Subcutaneous abdominal adipose tissue (tissue), 5 donors: ENCODE results near the gene MTMR6.

Experiments
- H3K27ac ChIP-seq: one replicate; pipeline ENCODE4 v1.7.0; 2013; ENCODE audit warnings: low read depth, mild to moderate bottlenecking, inconsistent platforms, low read length, moderate library complexity
- H3K27me3 ChIP-seq, 5 donors: one replicate each; pipeline ENCODE4 v1.7.0; 2013; ENCODE audit warnings: low read length in 5 of 5, inconsistent platforms in 1 of 5; ENCODE audit not compliant: control insufficient read depth in 5 of 5, insufficient read depth in 4 of 5
- H3K36me3 ChIP-seq, 5 donors: one replicate each; pipeline ENCODE4 v1.7.0; 2013; ENCODE audit warnings: low read length in 5 of 5; ENCODE audit not compliant: control insufficient read depth in 5 of 5, insufficient read depth in 5 of 5
- H3K4me1 ChIP-seq, 5 donors: one replicate each; pipeline ENCODE4 v1.7.0; 2013; ENCODE audit warnings: low read length in 5 of 5, mild to moderate bottlenecking in 3 of 5, moderate library complexity in 1 of 5; ENCODE audit not compliant: control insufficient read depth in 5 of 5, insufficient read depth in 5 of 5
- H3K4me3 ChIP-seq, 5 donors: one replicate each; pipeline ENCODE4 v1.7.0; 2013; ENCODE audit warnings: low read length in 5 of 5, low read depth in 1 of 5
- H3K9ac ChIP-seq, 5 donors: one replicate each; pipeline ENCODE4 v1.7.0; 2013; ENCODE audit warnings: low read length in 5 of 5, mild to moderate bottlenecking in 4 of 5, moderate library complexity in 3 of 5
- H3K9me3 ChIP-seq, 5 donors: one replicate each; pipeline ENCODE4 v1.7.0; 2013; ENCODE audit warnings: low read length in 5 of 5; ENCODE audit not compliant: control insufficient read depth in 5 of 5
- donor health status: healthy.
- donor health status: healthy.
- donor health status: healthy.
- donor health status: healthy.
- donor health status: healthy.

MTMR6 gene

DNA sequence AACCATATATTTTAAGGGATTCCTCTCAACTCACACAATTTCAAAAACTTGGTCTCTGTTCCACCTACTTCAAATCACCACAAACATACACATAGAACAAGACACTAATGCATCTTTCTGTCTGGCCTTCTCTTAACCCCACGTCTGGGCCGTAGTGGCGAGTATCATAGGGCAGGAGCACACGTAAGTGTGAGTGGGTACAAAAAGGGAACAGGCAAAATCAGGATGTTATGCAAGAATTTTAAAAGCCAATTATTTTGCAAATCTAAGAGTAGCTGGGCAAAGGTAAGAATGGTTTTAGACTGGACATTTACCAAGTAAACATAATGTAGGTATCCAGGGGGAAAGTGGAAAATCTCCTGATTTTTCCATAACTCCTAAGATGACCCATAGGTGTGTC is 35.1 kb downstream of the MTMR6 start:
- no peaks in the 10 kb centered on the region for H3K27me3 ChIP-seq
- H3K36me3 ChIP-seq, result peaks cover 38 to 64% (median 50%) of the 10 kb centered on the region in 5 donors

DNA sequence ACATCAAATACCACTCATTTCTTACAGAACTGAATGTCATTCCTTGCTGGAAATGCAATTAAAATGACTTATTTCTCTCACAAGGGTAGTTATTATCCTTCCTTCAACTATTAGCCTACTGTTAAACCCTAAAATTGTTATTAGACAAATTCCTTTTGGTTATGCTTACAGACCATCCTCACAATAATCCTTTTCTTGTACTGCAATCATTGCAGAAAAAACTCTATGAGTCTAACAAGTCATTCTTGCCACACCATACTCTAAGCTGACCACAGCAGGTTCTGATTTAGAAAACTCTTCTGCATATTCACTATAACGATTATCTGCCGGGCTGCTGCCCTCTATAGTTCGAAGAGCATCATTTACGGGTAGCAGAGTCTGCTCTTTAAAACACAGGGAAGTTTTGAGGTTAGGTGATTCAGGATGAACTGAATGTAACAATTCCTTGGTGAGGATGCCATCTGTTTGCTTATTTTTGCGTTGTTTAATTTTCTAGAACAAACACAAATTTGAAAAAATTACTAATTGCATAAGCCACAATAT is 38.2 kb downstream of the MTMR6 start:
- peaks cover 28 to 48% (median 32%) of the 10 kb centered on the region in 5 donors for H3K36me3 ChIP-seq
- H3K9ac ChIP-seq, result no peak overlapping the region
- no peak overlapping the region for H3K27ac ChIP-seq
- H3K9me3 ChIP-seq, result no peaks in the 10 kb centered on the region
- no peaks in the 10 kb centered on the region for H3K4me1 ChIP-seq
- H3K27me3 ChIP-seq, result no peaks in the 10 kb centered on the region
- H3K4me3 ChIP-seq, result no peak overlapping the region

More for the DNA sequence above, 35.1 kb downstream of the MTMR6 start:
- Histone ChIP-seq H3K9ac (no peak overlapping the region), H3K27ac (no peak overlapping the region), H3K4me3 (no peak overlapping the region), H3K4me1 (no peaks in the 10 kb centered on the region), H3K9me3 (no peaks in the 10 kb centered on the region)

DNA sequence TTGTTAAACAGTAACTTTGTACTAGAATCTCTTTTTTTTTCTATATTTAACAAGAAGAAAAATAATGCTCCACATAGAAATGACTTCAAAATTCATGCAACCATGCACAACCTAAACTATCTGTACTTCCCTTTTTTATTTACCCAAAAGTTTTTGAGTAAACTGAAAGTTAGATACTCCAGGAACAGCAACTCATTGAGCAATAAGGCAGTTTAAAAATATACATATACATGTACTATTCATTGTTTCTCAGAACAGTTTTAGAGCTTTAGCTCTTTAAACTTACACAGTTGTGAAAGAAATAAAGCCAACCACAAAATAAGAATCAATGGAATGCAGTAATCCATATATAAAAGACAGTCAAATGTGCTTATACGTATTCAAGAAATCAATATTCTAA is 39.2 kb downstream of the MTMR6 start:
- Histone ChIP-seq H3K36me3 (peaks cover 20 to 39% (median 26%) of the 10 kb centered on the region in 5 donors), H3K27me3 (no peaks in the 10 kb centered on the region), H3K4me1 (no peaks in the 10 kb centered on the region), H3K9ac (no peak overlapping the region), H3K9me3 (no peaks in the 10 kb centered on the region), H3K4me3 (no peak overlapping the region), H3K27ac (no peak overlapping the region)

DNA sequence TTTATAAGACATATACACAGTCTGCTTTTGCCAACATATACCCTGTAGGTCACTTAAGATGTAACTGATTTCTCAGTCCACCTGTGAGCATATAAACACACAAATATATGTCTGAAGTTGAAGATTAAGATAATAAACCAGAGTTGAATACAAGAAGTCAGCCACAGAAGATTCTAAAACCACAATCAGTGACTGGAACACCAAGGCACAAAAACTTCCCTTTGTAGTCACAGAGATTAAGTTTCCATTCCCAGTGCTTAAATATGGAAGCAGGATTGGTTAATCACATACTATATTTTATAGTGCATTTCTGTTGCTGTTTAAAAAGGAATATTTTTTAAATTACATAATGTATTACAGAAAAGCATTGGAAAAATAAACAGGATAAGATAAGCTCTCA is 39.9 kb downstream of the MTMR6 start:
- Histone ChIP-seq H3K9me3 (no peaks in the 10 kb centered on the region), H3K27me3 (no peaks in the 10 kb centered on the region), H3K4me3 (no peak overlapping the region), H3K27ac (no peak overlapping the region), H3K36me3 (peaks cover 18 to 32% (median 21%) of the 10 kb centered on the region in 5 donors), H3K9ac (no peak overlapping the region), H3K4me1 (no peaks in the 10 kb centered on the region)

DNA sequence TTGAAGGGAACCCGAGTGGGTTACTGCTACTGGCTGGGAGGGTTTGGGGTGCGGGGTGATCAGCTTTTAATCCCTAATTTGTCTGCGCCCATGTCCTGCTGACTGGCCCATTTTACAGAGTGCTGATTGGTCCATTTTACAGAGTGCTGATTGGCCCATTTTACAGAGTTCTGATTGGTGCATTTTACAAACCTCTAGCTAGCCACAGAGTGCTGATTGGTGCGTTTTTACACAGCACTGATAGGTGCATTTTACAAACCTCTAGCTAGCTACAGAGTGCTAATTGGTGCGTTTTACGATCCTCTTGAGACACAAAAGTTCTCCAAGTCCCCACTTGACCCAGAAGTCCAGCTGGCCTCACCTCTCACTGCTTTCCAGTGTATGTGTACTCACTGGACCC is 43.2 kb downstream of the MTMR6 start:
- no peaks in the 10 kb centered on the region for H3K9me3 ChIP-seq
- H3K4me3 ChIP-seq, result no peak overlapping the region
- H3K9ac ChIP-seq, result no peak overlapping the region
- H3K4me1 ChIP-seq, result no peaks in the 10 kb centered on the region
- H3K36me3 ChIP-seq, result peaks cover 4 to 16% (median 8%) of the 10 kb centered on the region in 5 donors
- no peak overlapping the region for H3K27ac ChIP-seq
- H3K27me3 ChIP-seq, result no peaks in the 10 kb centered on the region

DNA sequence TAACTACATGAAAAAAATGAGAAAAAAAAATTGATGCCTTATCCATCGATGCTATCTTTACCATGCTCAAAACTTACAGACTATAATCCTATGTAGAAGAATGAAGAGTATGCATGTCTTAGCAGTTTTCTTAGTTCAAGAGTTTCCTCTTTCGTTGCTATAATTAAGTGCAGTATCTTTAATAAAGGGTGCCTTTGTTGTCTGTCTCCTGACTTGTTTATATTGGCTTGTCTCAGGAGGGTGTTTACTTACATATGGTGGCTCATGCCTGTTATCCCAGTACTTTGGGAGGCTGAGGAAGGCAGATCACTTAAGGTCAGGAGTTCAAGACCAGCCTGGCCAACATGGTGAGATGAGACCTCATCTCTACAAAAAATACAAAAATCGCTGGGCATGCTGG is 44.3 kb downstream of the MTMR6 start:
- peaks cover 0 to 14% (median 4%) of the 10 kb centered on the region in 5 donors for H3K36me3 ChIP-seq
- H3K9ac ChIP-seq, result no peak overlapping the region
- no peaks in the 10 kb centered on the region for H3K27me3 ChIP-seq
- no peak overlapping the region for H3K27ac ChIP-seq
- no peaks in the 10 kb centered on the region for H3K4me1 ChIP-seq
- H3K4me3 ChIP-seq, result no peak overlapping the region
- H3K9me3 ChIP-seq, result no peaks in the 10 kb centered on the region

DNA sequence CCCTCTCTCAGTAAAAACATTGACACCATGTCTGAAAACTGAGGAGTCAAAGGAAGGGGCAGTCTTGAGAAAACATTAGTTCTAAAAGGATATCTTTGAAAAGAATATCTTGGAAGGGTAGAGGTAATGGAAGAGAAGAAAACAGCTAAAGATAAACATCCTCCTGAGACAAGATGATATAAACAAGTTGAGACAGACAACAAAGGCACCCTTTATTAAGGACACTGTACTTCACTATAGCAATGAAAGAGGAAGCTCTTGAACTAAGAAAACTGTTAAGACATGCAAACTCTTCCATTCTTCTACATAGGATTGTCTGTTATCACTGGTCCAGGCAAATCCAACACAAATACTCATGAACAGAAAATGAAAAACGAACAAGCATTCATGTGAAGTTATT is 46.3 kb downstream of the MTMR6 start:
- Histone ChIP-seq H3K9ac (no peak overlapping the region), H3K36me3 (peaks cover 0 to 14% (median 4%) of the 10 kb centered on the region in 5 donors), H3K9me3 (no peaks in the 10 kb centered on the region), H3K4me3 (no peak overlapping the region), H3K27me3 (no peaks in the 10 kb centered on the region), H3K27ac (no peak overlapping the region), H3K4me1 (no peaks in the 10 kb centered on the region)

DNA sequence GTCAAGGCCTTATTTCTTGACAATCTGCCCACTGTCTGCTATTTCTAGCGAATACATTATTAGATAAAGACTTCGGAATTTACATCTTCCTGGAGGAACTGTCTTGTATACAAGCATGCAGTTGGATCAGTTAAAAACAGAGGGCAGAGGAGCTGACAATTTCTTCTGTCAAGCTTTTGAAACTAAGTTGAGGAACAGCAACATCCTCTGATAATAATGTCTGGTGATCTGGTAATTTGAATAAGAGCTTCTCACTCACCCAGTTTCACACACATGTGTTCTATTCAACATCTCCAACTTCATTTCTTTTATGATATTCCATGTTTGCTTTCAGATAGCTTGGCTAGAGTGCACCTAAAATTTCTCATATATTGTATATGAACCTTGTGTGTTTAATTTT is 50.2 kb downstream of the MTMR6 start:
- no peak overlapping the region for H3K4me3 ChIP-seq
- H3K27me3 ChIP-seq, result no peaks in the 10 kb centered on the region
- no peaks in the 10 kb centered on the region for H3K4me1 ChIP-seq
- H3K9me3 ChIP-seq, result no peaks in the 10 kb centered on the region
- H3K27ac ChIP-seq, result no peak overlapping the region
- H3K9ac ChIP-seq, result no peak overlapping the region
- H3K36me3 ChIP-seq, result no peaks in the 10 kb centered on the region

DNA sequence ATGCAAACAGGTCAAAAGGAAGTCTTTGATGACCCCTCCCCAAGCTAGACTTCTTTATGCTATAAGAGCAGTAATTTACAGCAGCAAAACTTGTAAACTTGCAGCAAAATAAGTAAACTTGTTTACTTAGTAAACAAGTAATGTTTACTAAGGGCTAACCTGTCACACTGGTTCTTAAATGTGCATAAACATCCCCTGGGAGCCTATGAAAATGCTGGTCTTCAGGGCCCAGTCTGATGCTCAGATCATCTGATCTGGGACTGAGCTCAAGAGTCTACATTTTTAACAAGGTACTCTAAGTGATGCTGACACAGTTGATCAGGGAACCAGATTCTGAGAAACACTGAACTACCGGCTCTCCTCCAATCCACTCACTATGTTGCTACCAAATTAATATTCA is 53.4 kb downstream of the MTMR6 start:
- Histone ChIP-seq H3K4me1 (no peaks in the 10 kb centered on the region), H3K4me3 (no peak overlapping the region), H3K27me3 (peaks cover 0 to 6% (median 0%) of the 10 kb centered on the region in 5 donors), H3K9me3 (no peaks in the 10 kb centered on the region), H3K9ac (no peak overlapping the region), H3K36me3 (no peaks in the 10 kb centered on the region), H3K27ac (no peak overlapping the region)

DNA sequence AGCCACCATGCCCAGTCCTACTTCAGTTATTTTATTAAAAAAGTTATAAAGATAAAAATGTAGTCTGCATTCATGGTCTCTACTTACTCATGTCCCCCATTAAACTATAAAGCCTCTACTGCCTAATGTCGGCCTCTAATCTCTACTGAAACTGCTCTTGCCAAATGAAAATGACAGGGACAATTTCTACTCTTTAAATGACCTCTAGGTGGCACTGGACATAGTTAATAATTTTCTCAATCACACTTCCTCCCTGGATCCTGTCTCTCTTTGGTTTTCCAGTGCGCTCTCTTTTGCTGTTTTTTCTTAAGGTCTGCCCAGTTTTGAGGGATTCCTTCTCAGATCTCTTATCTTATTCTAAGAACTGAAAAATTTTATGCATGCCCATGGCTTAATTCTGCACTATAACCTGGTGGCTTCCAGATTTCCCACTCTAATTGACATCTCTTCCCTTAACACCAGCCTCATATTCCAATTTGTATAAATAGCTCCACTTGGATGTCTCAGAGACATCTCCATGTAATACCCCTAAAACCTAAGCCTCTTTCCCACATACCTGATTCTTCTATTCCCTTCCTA is 54.3 kb downstream of the MTMR6 start:
- H3K4me1 ChIP-seq, result no peaks in the 10 kb centered on the region
- no peak overlapping the region for H3K4me3 ChIP-seq
- no peaks in the 10 kb centered on the region for H3K9me3 ChIP-seq
- no peaks in the 10 kb centered on the region for H3K36me3 ChIP-seq
- H3K27me3 ChIP-seq, result peaks cover 0 to 6% (median 5%) of the 10 kb centered on the region in 5 donors
- H3K9ac ChIP-seq, result no peak overlapping the region
- no peak overlapping the region for H3K27ac ChIP-seq
